Stomach (tissue), 9 donors: ENCODE data around the gene PLPP6. TPM values are rescaled to one million over a fixed set of nuclear protein-coding genes. Genes with fewer than 3 reads are reported as not detected.

Experiments used
- DNase-seq, 2 donors: peaks; one replicate each; pipeline versions ENCODE4 v3.0.0 to v3.0.0-alpha.2; 2013 to 2019
- H3K27ac ChIP-seq, 5 donors: fragments of 200-600 bp in 4 of 5; sonication (generic) in 4 of 5; one replicate each; pipeline ENCODE4 v1.5.1; 2013 to 2019; ENCODE audit warnings: mild to moderate bottlenecking in 1 of 5, moderate library complexity in 1 of 5
- H3K27me3 ChIP-seq, 3 donors: fragments of 200-600 bp; sonication (generic); one replicate each; pipeline ENCODE4 v1.5.1; 2017 to 2019; ENCODE audit warnings: mixed run types in 1 of 3
- H3K36me3 ChIP-seq, 4 donors: fragments of 200-600 bp; sonication (generic); 1 replicate in 3 of 4; 2 replicates in 1 of 4; pipeline ENCODE4 v1.5.1; 2016 to 2019
- H3K4me1 ChIP-seq, 4 donors: fragments of 200-600 bp; sonication (generic); one replicate each; pipeline ENCODE4 v1.5.1; 2016 to 2019
- H3K4me3 ChIP-seq, 4 donors: fragments of 200-600 bp; sonication (generic) in 3 of 4; one replicate each; pipeline ENCODE4 v1.5.1; 2016 to 2019; ENCODE audit warnings: mild to moderate bottlenecking in 1 of 4
- H3K9me3 ChIP-seq, 4 donors: fragments of 200-600 bp; sonication (generic); one replicate each; pipeline ENCODE4 v1.5.1; 2016 to 2019
- EP300 ChIP-seq: sonication (generic); formaldehyde crosslinking; IDR thresholded peaks from one replicate; pipeline ENCODE4 v1.6.1; 2017; ENCODE audit warnings: antibody characterized with exemption
- POLR2A ChIP-seq, 4 donors: fragments of 450-650 bp; IDR thresholded peaks; one replicate each; pipeline ENCODE4 v1.6.1; 2016; ENCODE audit warnings: antibody characterized with exemption in 4 of 4, control low read depth in 2 of 4, mild to moderate bottlenecking in 1 of 4, moderate library complexity in 1 of 4
- POLR2AphosphoS5 ChIP-seq, 3 donors: sonication (generic); formaldehyde crosslinking; IDR thresholded peaks; one replicate each; pipeline ENCODE4 v1.6.1; 2016; ENCODE audit warnings: antibody characterized with exemption in 3 of 3
- WGBS, 5 donors: extraction: QIAGEN DNeasy Blood & Tissue Kit in 3 of 5; methylation state at CpG; one replicate each; pipeline versions ENCODE4 v1.1.5 to v1.1.7; 2013 to 2018; 5-methylcytosine and 5-hydroxymethylcytosine counted together
- intact Hi-C: fragments of 100-400 bp; cut with DNase I; formaldehyde crosslinking; loops from one replicate; pipeline ENCODE4 v1.15.1; 2023; ENCODE audit warnings: low total_unique reads
- polyA plus RNA-seq, 3 donors: library from polyadenylated mRNA; stranded (reverse); fragments of 200-250 nt; gene quantifications; one replicate each; pipeline ENCODE4 v1.2.3, GENCODE V29; 2013
- total RNA-seq, 5 donors: library from RNA; depleted of rRNA; stranded (reverse); fragments of >200 nt; gene quantifications; one replicate each; pipeline versions ENCODE4 v1.1.0 to v1.2.3, GENCODE V29; 2014 to 2016
- TF ChIP-seq, protein P1 (sequence below), 7 experiments: fragments of 450-650 bp in 4 of 7; fragments of 200-600 bp in 3 of 7; sonication (generic) in 3 of 7; IDR thresholded peaks; one replicate each; pipeline ENCODE4 v1.5.1; 2016 to 2019; ENCODE audit warnings: antibody characterized with exemption in 7 of 7, control low read depth in 2 of 7, mild to moderate bottlenecking in 1 of 7
- donor health status: healthy with polysubstance abuse.
- donor health status: Bipolar disorder and iron deficiency.
- donor health status: healthy.

Gene PLPP6
- total and polyA plus RNA-seq, 8 donors, result 3.5 to 11.0 (median 6.7) TPM; not detected in 1

DNA sequence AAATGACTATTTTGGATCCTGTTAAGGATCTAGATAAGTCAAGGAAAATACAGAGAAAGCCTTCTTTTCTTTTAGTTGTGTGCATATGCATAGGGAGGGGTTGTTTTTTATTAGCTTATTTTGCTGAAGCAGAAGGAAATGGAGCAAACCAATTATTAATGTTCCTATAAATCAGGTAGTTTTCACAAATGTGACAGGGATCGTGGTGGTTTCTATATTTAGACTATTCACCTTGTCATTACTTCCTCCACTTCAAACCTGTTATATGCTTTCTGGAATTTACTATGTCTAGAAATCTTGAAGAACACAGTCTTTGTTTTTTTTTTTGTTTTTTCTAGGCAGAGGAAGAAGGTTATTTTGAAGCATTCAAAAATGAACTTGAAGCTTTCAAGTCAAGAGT is 39.4 kb downstream of the PLPP6 start:
- DNase-seq, result no peak
- H3K4me1 ChIP-seq, result peaks cover 0 to 22% (median 7%) of the 10 kb centered on the region in 4 donors
- WGBS, 5 donors, result 53 to 61% (median 58%) methylated on average over 1 of the region's 1 CpG
- no peak overlapping the region for H3K4me3 ChIP-seq
- no peak overlapping the region for H3K27ac ChIP-seq
- H3K36me3 ChIP-seq, result peaks cover 5 to 93% (median 87%) of the 10 kb centered on the region in 4 donors
- H3K27me3 ChIP-seq, result no peaks in the 10 kb centered on the region
- TF ChIP-seq EP300 (no peak), POLR2A (IDR thresholded peaks at IDR 0.05) (no peak)
- intact Hi-C loops, result no loop called here
- no peaks in the 10 kb centered on the region for H3K9me3 ChIP-seq

DNA sequence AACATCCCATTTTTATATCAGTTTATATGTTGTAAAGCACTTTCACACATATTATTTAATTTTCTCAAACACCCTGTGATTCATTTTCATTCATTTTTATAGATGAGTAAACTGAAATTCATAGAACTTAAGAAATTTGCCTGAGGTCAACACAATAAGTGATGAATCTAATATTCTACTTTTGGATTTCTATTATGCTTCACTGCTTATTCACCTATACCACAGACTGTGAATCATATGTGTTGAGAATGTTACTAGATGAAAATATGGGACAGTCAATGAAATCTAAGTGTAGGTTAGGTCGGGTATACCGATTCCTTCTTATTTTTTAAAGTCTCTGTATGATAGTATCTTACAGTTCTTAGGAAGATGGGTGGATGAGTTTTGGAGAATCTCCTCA is 42.0 kb downstream of the PLPP6 start:
- peaks cover 0 to 14% (median 6%) of the 10 kb centered on the region in 4 donors for H3K4me1 ChIP-seq
- TF ChIP-seq POLR2AphosphoS5 (IDR thresholded peaks at IDR 0.05) (no peak), POLR2A (IDR thresholded peaks at IDR 0.05) (no peak), EP300 (no peak)
- TF ChIP-seq, protein P1, sequence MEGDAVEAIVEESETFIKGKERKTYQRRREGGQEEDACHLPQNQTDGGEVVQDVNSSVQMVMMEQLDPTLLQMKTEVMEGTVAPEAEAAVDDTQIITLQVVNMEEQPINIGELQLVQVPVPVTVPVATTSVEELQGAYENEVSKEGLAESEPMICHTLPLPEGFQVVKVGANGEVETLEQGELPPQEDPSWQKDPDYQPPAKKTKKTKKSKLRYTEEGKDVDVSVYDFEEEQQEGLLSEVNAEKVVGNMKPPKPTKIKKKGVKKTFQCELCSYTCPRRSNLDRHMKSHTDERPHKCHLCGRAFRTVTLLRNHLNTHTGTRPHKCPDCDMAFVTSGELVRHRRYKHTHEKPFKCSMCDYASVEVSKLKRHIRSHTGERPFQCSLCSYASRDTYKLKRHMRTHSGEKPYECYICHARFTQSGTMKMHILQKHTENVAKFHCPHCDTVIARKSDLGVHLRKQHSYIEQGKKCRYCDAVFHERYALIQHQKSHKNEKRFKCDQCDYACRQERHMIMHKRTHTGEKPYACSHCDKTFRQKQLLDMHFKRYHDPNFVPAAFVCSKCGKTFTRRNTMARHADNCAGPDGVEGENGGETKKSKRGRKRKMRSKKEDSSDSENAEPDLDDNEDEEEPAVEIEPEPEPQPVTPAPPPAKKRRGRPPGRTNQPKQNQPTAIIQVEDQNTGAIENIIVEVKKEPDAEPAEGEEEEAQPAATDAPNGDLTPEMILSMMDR (IDR thresholded peaks at IDR 0.05), result no peak
- no peaks in the 10 kb centered on the region for H3K9me3 ChIP-seq
- DNase-seq, result no peak
- H3K27ac ChIP-seq, result no peak overlapping the region
- 88 to 95% (median 91%) methylated on average over 2 of the region's 2 CpGs for WGBS, 5 donors
- peaks cover 5 to 88% (median 82%) of the 10 kb centered on the region in 4 donors for H3K36me3 ChIP-seq
- no peak overlapping the region for H3K4me3 ChIP-seq
- H3K27me3 ChIP-seq, result no peaks in the 10 kb centered on the region
- intact Hi-C loops, result no loop called here

- Histone ChIP-seq H3K9me3 (no peaks in the 10 kb centered on the region), H3K4me3 (no peak overlapping the region), H3K36me3 (peaks cover 10 to 85% (median 77%) of the 10 kb centered on the region in 4 donors), H3K27me3 (no peaks in the 10 kb centered on the region), H3K27ac (peak overlapping the region in 1 of 5 donors; percentile 17), H3K4me1 (peaks cover 0 to under 1% (median 0%) of the 10 kb centered on the region in 4 donors)
- WGBS, 5 donors, result 51 to 83% (median 60%) methylated on average over 2 of the region's 2 CpGs
- DNase-seq, result no peak
- TF ChIP-seq POLR2A (IDR thresholded peaks at IDR 0.05), result no peak
- TF ChIP-seq, protein P1 (IDR thresholded peaks at IDR 0.05), result no peak
- no peak for TF ChIP-seq POLR2AphosphoS5 (IDR thresholded peaks at IDR 0.05)
- no peak for TF ChIP-seq EP300
- intact Hi-C loops, result no loop called here
Measured at GRCh38 chr9:4706021-4706420, 43.9 kb downstream of the PLPP6 start.

GRCh38 chr9:4706971-4707622 is 45.0 kb downstream of the PLPP6 start:
- H3K9me3 ChIP-seq, result no peaks in the 10 kb centered on the region
- DNase-seq, result no peak
- TF ChIP-seq, protein P1 (IDR thresholded peaks at IDR 0.05), result no peak
- TF ChIP-seq POLR2A (IDR thresholded peaks at IDR 0.05), result no peak
- TF ChIP-seq POLR2AphosphoS5 (IDR thresholded peaks at IDR 0.05), result no peak
- no peak for TF ChIP-seq EP300
- no peak overlapping the region for H3K27ac ChIP-seq
- H3K36me3 ChIP-seq, result peaks cover 15 to 87% (median 79%) of the 10 kb centered on the region in 4 donors
- WGBS, 5 donors, result 68 to 83% (median 72%) methylated on average over 4 of the region's 4 CpGs
- H3K27me3 ChIP-seq, result no peaks in the 10 kb centered on the region
- no peak overlapping the region for H3K4me3 ChIP-seq
- H3K4me1 ChIP-seq, result no peaks in the 10 kb centered on the region
- intact Hi-C loops, result no loop called here

DNA sequence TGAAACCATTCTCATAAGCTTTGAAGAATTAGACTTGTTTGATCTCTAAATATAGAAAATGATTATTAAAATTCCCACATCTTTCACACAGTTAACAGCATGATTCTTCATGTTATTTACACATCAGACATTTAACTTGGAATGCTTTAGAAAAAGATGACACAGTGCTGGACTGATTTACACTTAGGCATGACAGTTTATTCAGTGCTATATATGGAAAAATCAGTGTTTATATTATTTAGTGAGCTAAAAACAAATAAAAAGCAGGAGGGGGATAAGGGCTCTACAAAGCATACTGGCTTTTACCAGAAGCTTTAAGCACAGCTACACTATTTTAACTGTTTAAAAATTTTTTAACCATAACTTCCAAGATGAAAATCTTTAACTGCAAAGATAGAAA is 47.3 kb downstream of the PLPP6 start:
- no peaks in the 10 kb centered on the region for H3K4me1 ChIP-seq
- no peak for DNase-seq
- intact Hi-C loops, result no loop called here
- H3K4me3 ChIP-seq, result no peak overlapping the region
- no peaks in the 10 kb centered on the region for H3K27me3 ChIP-seq
- H3K27ac ChIP-seq, result no peak overlapping the region
- TF ChIP-seq POLR2AphosphoS5 (IDR thresholded peaks at IDR 0.05) (no peak), EP300 (no peak), POLR2A (IDR thresholded peaks at IDR 0.05) (no peak)
- TF ChIP-seq, protein P1 (IDR thresholded peaks at IDR 0.05), result no peak
- no peaks in the 10 kb centered on the region for H3K9me3 ChIP-seq
- H3K36me3 ChIP-seq, result peaks cover 24 to 90% (median 76%) of the 10 kb centered on the region in 4 donors
